SHP77 (cell line): Measurements from ENCODE around the gene SCGB2B2.
"Not testable (repeated sequence)": the region's sequence is repeated elsewhere in the genome, so short reads cannot be mapped to it uniquely, and the experiment has no call there.

Experiments
- DNase-seq, 2 experiments: peaks; one replicate each; lab custom pipeline; 2025; lab: John Stamatoyannopoulos, UW

The SCGB2B2 gene

GRCh38 chr19:34668690-34669089, 8.3 kb downstream of the SCGB2B2 start:
- peak; percentile 17 to 40 for DNase-seq

DNA sequence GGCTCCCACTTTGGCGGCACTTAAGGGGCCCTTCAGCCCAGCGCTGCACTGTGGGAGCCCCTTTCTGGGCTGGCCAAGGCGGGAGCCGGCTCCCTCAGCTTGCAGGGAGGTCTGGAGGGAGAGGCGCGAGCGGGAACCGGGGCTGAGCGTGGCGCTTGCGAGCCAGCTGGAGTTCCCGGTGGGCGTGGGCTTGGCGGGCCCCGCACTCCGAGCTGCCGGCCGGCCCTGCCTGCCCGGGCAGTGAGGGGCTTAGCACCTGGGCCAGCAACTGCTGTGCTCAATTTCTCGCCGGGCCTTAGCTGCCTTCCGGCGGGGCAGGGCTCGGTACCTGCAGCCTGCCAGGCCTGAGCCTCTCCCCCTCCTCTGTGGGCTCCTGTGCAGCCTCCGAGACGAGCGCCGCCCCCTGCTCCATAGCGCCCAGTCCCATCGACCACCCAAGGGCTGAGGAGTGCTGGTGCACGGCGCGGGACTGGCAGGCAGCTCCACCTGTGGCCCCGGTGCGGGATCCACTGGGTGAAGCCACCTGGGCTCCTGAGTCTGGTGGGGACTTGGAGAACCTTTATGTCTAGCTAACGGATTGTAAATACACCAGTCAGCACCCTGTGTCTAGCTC, 8.8 kb downstream of the SCGB2B2 start:
- DNase-seq = not testable (repeated sequence)

GRCh38 chr19:34667349-34668076, 9.4 kb downstream of the SCGB2B2 start:
- DNase-seq = no peak

DNA sequence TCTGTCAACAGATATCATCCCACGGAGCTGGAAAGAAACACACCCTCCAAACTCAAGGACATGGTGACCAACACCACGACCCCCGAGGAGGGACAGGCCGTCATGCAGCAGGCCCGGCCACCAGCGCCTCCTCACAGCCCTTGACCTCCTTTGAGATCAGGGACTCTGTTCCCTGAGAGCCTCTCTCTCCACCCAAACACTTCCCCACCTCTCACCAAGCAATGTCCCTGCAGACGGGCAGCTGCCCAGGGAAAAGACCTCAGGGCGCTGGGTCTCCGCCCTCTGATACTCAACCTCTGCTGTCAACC, 10.0 kb downstream of the SCGB2B2 start:
- no peak for DNase-seq

GRCh38 chr19:34666200-34666957, 10.6 kb downstream of the SCGB2B2 start:
- DNase-seq = no peak

- DNase-seq = not testable (repeated sequence)
Observed at GRCh38 chr19:34665275-34665674, 11.7 kb downstream of the SCGB2B2 start.

DNA sequence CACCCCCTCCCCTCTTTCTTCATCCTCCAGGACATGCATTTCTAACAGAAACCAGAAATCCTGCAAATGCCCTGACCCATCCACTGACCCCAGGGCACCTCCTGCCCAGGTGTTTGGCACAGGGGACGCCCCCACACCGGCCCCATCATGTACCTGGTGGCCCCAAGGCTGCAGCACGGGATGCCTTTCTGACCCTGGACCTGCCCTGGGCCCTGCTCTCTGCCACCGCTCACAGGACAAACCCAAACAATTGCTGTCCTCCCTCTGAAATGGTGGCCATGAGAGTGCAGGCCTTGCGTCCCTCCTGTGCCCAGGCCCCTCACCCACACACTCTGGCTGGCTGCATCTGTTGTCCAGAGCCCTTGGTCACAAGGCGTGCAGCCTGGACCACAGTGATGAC, 12.1 kb downstream of the SCGB2B2 start:
- DNase-seq = no peak

DNA sequence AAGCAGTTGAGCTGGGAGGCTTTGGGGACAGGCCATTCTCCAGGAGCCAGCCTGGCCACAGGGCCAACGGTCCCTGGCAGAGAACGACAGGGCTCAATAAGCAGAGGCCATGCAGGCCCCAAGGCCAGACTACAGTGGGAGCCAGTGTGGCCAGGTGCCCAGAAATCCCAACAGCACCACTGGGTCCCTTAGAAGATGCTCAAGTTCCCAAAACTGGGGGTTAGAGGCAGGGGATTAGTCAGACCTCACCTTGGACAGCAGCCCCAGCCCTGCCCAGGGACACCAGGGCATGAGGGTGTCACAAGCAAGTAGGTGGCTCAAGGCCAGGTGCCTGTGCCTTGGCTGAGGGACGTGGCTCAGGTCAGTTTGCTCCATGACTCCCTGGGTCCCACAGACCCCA, 12.8 kb downstream of the SCGB2B2 start:
- no peak for DNase-seq

DNA sequence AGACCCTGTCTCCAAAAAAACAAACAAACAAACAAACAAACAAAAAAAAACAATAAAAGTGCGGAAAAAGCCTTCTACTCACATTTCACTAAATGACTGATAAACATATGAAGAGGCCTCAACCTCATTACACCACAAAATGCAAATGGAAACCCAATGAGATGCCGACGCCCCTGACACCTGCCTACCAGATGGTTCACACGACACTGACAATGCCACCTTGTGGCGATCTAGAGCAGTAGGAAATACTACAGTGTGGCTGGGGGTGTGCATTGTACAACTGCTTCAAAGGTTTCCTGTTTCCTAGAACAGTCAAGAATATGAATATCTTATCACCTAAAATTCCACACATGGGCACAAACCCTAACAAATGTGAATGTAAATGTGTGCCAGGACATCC, 14.0 kb downstream of the SCGB2B2 start:
- DNase-seq = peak; percentile 50 to 63

- no peak for DNase-seq
Observed at GRCh38 chr19:34661357-34661756, 15.6 kb downstream of the SCGB2B2 start.

DNA sequence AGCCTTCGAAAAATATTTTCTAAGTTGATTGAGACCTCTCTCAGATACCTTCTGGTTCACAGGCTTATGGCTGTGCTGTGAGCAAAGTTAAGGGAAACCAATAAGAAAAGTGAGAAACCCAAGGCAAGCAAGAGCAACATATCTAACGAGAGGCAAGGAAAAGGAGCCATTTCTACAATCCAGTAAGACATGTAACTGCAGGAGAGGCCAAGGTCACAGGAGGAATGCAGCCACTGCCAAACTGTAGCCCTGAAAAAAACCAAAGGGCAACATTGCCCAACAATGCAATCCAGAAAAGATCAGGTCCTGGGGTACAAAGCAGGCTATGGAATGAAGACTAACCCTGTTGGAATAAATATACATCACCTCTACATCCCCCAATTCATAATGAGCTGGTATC, 21.3 kb downstream of the SCGB2B2 start:
- no peak for DNase-seq

GRCh38 chr19:34654796-34655195, 22.2 kb downstream of the SCGB2B2 start:
- no peak for DNase-seq

DNA sequence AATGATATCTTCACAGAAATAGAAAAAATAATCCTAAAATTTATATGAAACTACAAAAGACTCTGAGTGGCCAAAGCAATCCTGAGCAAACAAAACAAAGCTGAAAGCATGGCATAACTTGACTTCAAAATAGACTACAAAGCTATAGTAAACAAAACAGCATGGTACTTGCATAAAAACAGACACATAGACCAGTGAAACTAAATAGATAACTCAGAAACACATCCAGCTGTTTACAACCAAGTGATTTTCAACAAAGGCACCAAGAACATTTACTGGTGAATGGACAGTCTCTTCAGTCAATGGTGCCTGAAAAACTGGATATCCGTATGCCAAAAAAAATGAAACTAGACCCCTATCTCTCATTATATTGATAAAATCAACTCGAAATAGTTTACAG, 25.2 kb downstream of the SCGB2B2 start:
- DNase-seq = no peak

DNA sequence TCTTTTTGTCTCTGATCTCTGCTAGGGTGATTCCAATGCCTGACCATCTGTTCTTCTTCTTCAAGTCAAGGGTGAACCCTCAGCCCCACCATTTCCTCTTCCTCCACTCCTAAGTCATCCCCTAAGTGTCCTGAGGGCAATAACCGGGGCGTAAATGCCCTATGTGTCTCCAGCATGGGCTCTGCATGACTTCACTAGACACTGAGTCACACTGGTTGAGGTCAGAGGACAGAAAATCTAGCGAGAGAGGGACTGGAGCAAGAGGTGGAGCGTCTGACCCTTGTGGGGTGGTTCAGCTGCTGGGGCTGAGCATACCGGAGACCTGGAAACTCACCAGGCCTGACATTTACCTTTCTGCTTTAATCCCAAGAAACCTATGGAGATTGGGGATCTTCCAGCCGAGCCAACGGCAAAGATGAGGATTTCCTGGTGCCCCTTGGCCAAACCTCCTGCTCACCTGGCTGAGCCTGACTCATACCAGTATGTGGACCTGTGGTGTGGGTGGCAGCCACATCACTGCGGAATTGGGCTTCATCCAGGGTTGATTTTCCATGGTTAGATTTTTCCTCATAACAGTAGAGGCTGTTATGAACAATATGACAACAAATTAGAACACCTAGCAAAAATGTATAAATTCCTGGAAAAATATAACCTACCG, 26.9 kb downstream of the SCGB2B2 start:
- DNase-seq = no peak

- peak; percentile 19 to 64 for DNase-seq
Observed at GRCh38 chr19:34645551-34645950, 31.4 kb downstream of the SCGB2B2 start.

- peak; percentile 62 for DNase-seq
Observed at GRCh38 chr19:34644991-34645461, 31.9 kb downstream of the SCGB2B2 start.

DNA sequence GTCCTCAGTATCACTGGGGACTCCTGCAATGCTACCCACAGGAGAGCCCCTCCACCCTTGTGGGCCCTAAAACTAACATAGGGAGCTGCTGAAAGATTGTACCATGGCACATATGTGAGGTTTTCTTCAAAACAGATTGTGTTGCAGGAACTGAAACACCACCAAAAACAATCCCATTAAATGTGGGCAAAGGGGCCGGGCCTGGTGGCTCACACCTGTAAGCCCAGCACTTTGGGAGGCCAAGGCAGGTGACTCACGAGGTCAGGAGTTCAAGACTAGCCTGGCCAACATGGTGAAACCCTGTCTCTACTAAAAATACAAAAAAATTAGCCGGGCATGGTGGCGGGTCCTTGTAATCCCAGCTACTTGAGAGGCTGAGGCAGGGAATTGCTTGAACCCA, 34.7 kb downstream of the SCGB2B2 start:
- no peak for DNase-seq

DNA sequence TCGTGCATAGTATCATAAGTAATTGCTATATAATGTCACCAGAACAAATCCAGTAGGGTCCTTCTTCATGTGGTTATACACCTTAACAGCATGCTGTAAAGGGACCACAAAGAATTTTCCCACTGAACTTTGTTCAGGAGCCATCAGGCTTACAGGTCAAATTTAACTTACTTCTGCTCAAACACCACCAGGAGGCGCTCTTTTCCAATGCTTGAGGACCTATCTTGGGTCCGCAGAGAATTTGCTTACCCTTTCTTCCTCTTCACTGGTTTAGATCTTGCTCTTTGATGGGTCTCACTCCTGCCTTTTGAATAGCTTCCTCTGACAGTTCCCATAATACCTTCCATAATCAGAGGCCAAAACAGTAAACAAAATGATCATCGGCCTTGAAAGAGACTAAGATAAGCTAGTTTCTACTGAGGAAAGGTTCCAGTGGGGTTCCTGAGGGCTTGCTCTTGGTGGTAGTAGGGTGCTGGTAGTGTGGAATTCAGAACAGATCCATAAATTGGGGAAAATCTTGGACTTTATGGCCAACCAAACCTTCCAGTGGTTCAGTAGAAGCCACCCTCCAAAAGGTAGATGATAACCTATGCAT, 37.4 kb downstream of the SCGB2B2 start:
- DNase-seq = peak; percentile 62 to 75

DNA sequence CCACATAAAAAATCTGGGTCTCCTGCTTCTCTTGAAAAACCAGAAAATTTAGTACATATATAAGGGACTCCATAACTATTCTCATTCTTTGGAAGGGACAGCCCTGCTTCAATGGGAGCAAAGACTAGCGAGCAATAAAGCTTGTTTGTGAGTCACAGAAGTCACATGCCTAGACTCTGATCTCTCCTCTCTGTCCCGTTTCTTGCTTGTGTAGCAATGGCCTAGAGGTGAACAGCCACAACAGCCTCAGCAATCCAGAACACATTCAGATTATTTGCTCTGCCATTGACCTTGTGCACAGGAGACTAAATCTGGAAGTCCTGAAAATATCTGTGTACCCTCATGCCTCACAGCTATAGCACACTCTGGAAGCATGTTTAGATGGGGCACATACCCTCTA, 43.2 kb downstream of the SCGB2B2 start:
- DNase-seq = no peak
